ENCODE data around the gene FHAD1. TPM values are rescaled to one million over a fixed set of nuclear protein-coding genes. Genes with fewer than 3 reads are reported as not detected.

FHAD1 gene
- polyA plus RNA-seq, 1 donor = 2.1 TPM

DNA sequence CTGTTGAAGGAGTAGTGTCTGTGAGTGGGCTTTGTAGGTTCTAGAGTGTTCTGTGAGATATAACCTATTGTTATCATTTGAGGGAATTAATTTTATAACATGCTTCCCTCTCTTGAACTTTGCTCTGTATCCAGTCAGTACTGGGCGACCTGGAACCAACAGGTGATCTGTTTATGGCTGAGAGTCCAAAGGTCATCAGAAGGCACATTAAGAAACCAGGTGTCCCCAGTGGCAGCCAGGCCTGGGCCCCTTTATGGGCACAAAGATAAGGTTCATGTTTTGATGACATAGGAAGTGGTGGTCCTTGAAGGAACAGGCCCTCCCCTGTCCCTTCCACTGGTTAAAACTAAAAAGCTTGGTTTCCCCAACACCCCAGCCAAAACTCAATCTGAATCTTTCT is 61.1 kb downstream of the FHAD1 start:
- no peak for DNase-seq

- DNase-seq = no peak
These were observed 61.6 kb downstream of the FHAD1 start for GRCh38 chr1:15308621-15309027.

DNA sequence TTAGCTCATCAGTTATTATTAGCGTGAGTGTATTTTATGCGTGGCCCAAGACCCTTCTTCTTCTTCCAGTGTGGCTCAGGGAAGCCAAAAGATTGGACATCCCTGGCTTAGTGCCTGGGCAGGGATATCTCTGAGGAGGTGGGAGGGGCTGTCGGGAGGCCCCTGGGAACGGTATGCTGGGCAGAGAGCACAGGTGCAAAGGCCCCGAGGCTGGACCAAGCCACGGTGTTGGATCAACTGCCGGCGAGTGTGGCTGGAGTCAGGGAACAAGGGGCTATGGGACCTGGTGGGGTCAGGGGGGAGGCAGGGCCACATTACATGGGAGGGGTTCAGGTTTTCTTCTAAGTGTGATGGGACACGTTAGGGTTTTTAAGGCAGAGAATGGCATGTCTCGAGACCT is 62.7 kb downstream of the FHAD1 start:
- no peak for DNase-seq

- DNase-seq = no peak
These were observed 63.5 kb downstream of the FHAD1 start for GRCh38 chr1:15310544-15310943.

- DNase-seq = no peak
These were observed 64.2 kb downstream of the FHAD1 start for GRCh38 chr1:15311122-15311822.

DNA sequence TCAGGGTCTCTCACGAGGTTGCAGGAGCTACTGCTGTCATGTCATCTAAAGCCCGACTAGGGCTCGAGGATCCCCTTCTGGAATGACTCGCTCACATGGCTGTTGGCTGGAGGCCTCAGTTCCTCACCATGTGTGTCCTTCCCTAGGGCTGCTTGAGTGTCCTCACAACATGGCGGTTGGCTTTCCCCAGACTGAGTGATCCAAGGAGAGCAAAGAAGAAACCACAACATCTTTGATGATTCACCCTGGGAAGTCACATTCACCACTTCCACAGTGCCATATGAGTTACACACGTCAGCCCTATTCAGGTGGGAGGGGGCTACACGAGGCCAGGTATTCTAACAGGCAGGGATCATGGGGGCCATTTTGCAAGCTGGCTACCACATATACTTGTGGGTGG is 64.9 kb downstream of the FHAD1 start:
- no peak for DNase-seq

GRCh38 chr1:15312626-15313411 is 65.8 kb downstream of the FHAD1 start:
- DNase-seq = no peak

DNA sequence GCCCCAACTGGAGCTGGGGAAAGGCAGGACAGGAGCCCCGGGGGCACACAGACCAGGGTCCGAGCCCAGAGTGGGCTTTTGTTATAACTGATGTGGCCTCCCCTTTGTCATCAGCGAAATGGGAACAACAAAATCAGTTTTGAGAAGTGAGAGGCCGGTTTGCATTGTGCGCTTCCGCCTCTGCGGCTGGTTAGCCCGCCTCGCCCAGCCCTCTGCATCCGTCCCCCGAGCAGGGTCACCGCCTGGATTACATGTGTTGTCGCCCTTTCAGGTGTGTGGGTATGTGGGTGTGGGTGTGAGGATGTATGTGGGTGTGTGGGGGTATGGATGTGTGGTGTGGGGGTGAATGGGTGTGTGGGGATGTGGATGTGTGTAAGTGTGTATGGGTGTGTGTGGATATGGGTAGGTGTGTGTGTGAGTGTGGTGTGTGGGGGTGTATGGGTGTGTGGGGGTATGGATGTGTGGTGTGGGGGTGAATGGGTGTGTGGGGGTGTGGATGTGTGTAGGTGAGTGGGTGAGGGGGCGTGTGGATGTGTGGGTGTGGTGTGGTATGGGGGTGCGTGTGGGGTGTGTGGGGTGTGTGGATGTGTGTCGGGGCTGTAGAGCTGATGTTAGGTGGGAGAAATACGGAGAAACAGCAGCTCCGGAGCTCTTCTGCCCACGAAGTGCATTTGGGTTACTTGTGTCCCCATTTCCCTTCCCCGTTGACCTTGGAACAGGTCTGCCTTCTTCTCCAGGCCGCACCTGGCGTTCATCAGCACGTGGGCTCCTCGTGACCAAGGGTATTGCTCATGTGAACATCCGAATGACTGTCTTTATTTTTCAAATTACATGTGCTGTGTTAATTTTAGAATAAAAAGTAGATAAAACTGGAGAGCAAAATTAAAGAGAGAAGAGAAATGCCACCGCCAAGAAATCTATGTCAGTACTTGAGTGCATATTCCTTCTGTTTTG is 67.6 kb downstream of the FHAD1 start:
- no peak for DNase-seq

DNA sequence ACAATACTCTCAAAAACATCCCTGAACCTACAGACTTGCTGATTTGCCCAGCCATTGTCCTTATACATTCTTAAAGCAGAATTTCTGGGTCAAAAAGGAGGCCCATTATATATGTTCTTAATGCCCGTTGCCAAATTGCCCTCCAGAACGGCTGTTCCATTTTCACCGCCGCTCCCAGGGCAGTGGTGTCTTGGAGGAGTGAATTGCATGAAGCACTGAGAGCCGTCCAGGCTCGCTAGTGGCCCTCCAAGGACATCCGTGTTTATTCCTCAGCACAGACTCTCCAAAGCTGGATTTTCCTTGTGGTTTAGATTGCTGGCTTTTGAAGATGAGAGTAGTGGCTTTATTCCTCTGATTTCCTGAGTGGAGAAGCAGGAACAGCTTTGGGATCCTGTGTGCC is 68.8 kb downstream of the FHAD1 start:
- no peak for DNase-seq

DNA sequence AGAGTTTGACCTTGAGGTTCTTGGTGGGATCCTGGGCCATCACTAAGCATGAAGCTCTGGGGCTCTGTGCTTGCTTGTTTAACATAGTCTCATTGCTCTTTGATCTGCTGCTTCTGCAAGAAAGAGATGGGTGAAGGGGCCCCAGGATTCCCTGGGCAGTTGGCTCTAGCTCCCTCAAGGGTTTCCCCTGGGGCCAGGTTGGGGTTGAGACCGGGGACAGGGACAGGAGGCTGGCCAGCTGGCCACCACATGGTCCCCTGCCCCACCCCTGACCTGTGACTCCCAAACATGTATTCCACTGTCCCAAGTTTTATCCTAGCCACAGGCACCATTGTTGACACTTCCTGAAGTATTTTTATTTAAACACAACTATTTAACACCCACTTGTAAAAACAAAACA is 69.5 kb downstream of the FHAD1 start:
- DNase-seq = no peak

- no peak for DNase-seq
These were observed 73.2 kb downstream of the FHAD1 start for GRCh38 chr1:15320267-15320666.

DNA sequence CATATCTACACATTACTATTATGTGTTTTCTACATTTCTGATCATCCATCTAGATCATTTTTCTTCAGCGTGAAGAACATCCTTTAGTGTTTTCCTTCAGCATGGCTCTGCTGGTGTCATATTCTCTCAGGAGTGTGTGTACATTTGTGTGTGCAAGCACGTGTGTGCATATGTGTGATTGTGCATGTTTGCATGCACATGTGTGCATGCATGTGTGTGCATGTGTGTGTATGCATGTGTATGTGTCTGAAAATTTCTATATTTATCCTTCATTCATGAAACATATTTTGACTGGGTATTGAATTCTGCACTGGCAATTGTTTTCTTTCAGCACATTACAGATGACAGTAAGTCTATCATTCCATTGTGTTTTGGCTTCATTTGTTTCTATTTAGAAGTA is 74.6 kb downstream of the FHAD1 start:
- no peak for DNase-seq

DNA sequence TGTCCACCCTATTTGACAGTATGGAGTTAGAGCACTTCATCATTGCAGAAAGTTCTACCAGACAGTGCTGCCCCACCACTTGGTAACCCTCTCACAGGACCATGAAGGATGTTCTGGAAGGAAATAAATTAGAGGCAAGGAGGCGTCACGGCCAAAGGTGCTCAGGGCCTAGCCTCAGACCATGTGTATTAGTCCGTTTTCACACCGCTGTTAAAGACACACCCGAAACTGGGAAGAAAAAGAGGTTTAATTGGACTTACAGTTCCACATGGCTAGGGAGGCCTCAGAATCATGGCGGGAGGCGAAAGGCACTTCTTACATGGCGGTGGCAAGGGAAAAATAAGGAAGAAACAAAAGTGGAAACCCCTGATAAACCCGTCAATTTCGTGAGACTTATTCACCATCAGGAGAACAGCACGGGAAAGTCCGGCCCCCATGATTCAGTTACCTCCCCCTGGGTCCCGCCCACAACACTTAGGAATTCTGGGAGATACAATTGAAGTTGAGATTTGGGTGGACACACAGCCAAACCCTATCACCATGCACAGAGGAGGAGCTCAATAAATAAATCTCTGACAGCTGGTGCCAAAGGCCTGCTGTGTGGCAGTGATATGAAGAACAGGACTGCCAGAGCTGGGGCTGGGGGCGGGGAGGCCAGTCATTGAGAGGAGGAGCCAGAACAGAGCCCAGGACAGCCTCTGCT is 75.8 kb downstream of the FHAD1 start:
- no peak for DNase-seq

DNA sequence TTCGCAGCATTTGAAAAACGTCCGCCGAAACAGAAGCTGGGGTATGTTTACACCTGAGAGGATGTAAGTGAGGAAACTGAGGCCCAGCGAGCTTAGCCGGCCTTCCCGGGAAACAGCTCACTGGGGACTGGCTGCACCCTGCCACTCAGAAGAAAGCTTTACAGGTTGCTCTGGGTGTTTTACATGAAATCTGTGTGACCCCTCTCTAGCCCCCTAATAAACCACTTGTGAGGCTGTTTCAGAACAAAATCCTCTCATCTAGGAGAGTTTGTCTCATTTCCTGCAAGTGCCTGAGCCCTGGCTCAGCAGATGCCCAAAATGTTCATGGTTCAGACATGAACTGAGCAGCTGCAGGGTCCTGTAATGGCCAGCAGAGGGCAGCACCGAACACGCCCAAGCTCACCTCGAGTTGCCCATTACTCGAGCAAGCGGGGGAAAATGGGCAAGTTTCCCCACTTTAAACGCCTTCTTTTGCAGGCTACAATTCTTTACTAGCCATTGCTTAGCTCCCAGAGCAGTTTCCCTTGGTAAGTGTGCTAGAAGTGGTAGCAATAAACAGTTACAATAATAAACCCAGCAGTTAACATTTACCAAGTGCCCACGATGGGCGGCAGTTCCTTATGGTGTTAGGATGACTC is 76.4 kb downstream of the FHAD1 start:
- peak; percentile 80 for DNase-seq

DNA sequence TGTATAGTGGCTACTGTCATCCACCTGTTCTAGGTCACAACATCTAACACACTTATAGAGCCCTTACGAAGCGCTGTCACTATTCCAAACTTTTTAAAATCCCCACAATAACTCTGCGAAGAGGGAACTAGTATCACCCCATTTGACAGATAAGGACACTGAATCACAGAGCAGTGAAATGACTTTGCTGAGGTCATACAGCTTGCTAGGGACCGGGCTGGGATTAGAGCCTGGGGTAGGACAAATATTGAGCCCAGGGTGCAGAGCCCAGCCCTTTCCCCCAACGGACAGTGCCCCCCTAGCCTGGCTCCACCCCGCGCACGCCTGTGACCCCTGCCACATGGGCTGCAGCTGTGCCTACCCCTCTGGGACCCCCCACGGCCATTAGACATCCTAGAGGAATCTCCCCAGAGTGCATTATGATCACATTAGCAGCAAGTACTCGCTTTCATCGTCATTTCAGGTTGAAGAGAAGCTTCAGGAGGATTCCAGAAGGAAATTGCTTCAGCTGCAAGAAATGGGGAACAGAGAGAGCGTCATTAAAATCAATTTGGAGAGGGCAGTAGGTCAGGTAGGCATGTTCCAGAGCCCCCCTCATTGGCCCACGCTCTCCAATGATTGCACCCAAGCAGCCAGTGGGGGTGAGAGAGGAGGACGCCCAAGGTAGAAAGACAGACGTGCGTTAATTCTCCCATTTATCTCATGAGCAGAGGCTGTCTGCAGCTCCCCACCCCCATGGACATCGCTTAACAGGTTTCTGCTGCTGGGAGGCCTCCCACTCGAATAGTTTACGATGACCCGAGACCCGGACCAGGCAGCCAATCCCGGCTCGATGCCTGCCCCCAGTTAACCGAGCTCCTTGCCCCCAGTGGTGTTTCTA is 77.2 kb downstream of the FHAD1 start:
- no peak for DNase-seq

- no peak for DNase-seq
These were observed 77.9 kb downstream of the FHAD1 start for GRCh38 chr1:15324869-15325335.

- DNase-seq = no peak
These were observed 78.5 kb downstream of the FHAD1 start for GRCh38 chr1:15325375-15326085.

DNA sequence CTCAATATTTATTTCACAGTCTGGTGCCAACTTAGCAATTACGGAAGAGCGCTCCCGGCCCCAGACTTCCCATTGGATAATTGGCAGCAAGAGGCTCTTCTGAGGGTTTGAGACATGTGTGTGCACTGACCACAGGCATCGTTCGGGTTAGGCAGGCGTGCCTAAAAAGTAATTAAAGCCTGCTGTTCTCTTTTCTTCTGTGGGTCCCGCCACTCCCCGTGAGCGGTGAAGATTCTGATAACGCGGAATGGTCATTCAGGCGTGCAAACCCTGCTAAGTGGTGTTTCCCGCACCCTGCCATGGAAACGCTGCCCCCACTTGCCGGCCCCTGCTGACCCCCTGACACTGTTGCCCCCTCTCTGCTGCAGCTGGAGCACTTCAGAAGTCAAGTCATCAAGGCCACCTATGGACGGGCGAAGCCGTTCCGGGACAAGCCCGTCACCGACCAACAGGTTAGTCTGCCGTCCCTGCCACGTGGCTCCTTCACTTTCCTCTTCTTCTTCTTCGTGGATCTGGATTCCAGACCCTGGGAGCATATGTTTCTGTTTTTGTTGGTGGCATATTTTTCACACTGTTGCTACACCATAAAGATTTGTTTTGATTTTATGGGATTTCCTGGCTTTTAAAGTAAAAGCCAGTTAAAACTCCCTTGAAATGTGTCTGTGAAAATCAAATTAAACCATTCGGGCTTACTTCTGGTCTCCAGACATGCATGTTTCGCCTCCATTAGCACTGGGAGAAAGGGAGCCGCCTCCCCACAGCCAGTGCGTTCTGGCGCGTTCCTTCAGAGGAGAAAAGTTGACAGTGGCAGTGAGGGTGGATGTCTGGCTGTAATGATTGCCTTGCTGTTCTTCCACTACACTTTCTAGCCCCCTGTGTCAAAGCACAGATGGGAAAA is 79.9 kb downstream of the FHAD1 start:
- DNase-seq = no peak

All from hindlimb muscle (tissue), 1 donor.